T-helper 1 cell treated with Interleukin-12 subunit alpha and Interleukin-12 subunit beta and Interleukin-4 antibody, amounts not matched to agents 30 μg/mL and 1 μg/mL, for 36 hours (primary cell): ENCODE data around the gene HTRA1.

Source experiments
- H3K27ac Mint-ChIP-seq: one replicate; pipeline ENCODE4 v1.8.0; 2021; ENCODE audit warnings: mild to moderate bottlenecking, mixed read lengths
- H3K27me3 Mint-ChIP-seq: one replicate; pipeline ENCODE4 v1.8.0; 2021; ENCODE audit warnings: low read depth, mixed read lengths
- H3K36me3 Mint-ChIP-seq: one replicate; pipeline ENCODE4 v1.8.0; 2021; ENCODE audit warnings: low read depth, mixed read lengths
- H3K4me1 Mint-ChIP-seq: one replicate; pipeline ENCODE4 v1.8.0; 2021; ENCODE audit warnings: low read depth, mixed read lengths
- H3K4me3 Mint-ChIP-seq: one replicate; pipeline ENCODE4 v1.8.0; 2021; ENCODE audit warnings: mild to moderate bottlenecking, moderate library complexity, mixed read lengths
- H3K9me3 Mint-ChIP-seq: one replicate; pipeline ENCODE4 v1.8.0; 2021; ENCODE audit warnings: mixed read lengths

Gene HTRA1

GRCh38 chr10:122521011-122521410 lies 59.7 kb downstream of the HTRA1 start:
- Mint-ChIP-seq H3K4me1 (peaks cover 8% of the 10 kb centered on the region), H3K27ac (no peak overlapping the region), H3K9me3 (no peaks in the 10 kb centered on the region), H3K4me3 (no peak overlapping the region), H3K27me3 (peaks cover 13% of the 10 kb centered on the region), H3K36me3 (no peaks in the 10 kb centered on the region)

GRCh38 chr10:122524811-122525210 lies 63.5 kb downstream of the HTRA1 start:
- peaks cover 13% of the 10 kb centered on the region for H3K27me3 Mint-ChIP-seq

GRCh38 chr10:122525788-122526187 lies 64.4 kb downstream of the HTRA1 start:
- Mint-ChIP-seq H3K36me3 (no peaks in the 10 kb centered on the region), H3K27ac (no peak overlapping the region), H3K9me3 (no peaks in the 10 kb centered on the region), H3K4me1 (no peaks in the 10 kb centered on the region), H3K27me3 (peaks cover 9% of the 10 kb centered on the region), H3K4me3 (no peak overlapping the region)

More at GRCh38 chr10:122524811-122525210, 63.5 kb downstream of the HTRA1 start:
- H3K4me3 Mint-ChIP-seq: no peak overlapping the region
- H3K4me1 Mint-ChIP-seq: no peaks in the 10 kb centered on the region
- H3K9me3 Mint-ChIP-seq: no peaks in the 10 kb centered on the region
- no peaks in the 10 kb centered on the region for H3K36me3 Mint-ChIP-seq
- no peak overlapping the region for H3K27ac Mint-ChIP-seq

- no peaks in the 10 kb centered on the region for H3K9me3 Mint-ChIP-seq
- no peaks in the 10 kb centered on the region for H3K4me1 Mint-ChIP-seq
- no peaks in the 10 kb centered on the region for H3K36me3 Mint-ChIP-seq
- no peak overlapping the region for H3K27ac Mint-ChIP-seq
- H3K4me3 Mint-ChIP-seq: no peak overlapping the region
- peaks cover 9% of the 10 kb centered on the region for H3K27me3 Mint-ChIP-seq
Observed at GRCh38 chr10:122526892-122527291, 65.5 kb downstream of the HTRA1 start.

GRCh38 chr10:122530177-122530576 lies 68.8 kb downstream of the HTRA1 start:
- no peak overlapping the region for H3K4me3 Mint-ChIP-seq

GRCh38 chr10:122531261-122531660 lies 69.9 kb downstream of the HTRA1 start:
- H3K9me3 Mint-ChIP-seq: no peaks in the 10 kb centered on the region
- no peaks in the 10 kb centered on the region for H3K4me1 Mint-ChIP-seq
- H3K4me3 Mint-ChIP-seq: no peak overlapping the region
- peaks cover 4% of the 10 kb centered on the region for H3K27me3 Mint-ChIP-seq
- no peak overlapping the region for H3K27ac Mint-ChIP-seq
- H3K36me3 Mint-ChIP-seq: no peaks in the 10 kb centered on the region

More at GRCh38 chr10:122530177-122530576, 68.8 kb downstream of the HTRA1 start:
- no peaks in the 10 kb centered on the region for H3K4me1 Mint-ChIP-seq
- H3K9me3 Mint-ChIP-seq: no peaks in the 10 kb centered on the region
- H3K27ac Mint-ChIP-seq: no peak overlapping the region
- no peaks in the 10 kb centered on the region for H3K36me3 Mint-ChIP-seq
- H3K27me3 Mint-ChIP-seq: no peaks in the 10 kb centered on the region

GRCh38 chr10:122531939-122532338 lies 70.6 kb downstream of the HTRA1 start:
- Mint-ChIP-seq H3K4me3 (no peak overlapping the region), H3K9me3 (no peaks in the 10 kb centered on the region), H3K4me1 (no peaks in the 10 kb centered on the region), H3K27me3 (peaks cover 4% of the 10 kb centered on the region), H3K36me3 (no peaks in the 10 kb centered on the region), H3K27ac (no peak overlapping the region)

- no peaks in the 10 kb centered on the region for H3K36me3 Mint-ChIP-seq
- H3K4me3 Mint-ChIP-seq: no peak overlapping the region
- H3K27ac Mint-ChIP-seq: no peak overlapping the region
- H3K27me3 Mint-ChIP-seq: peaks cover 4% of the 10 kb centered on the region
- no peaks in the 10 kb centered on the region for H3K4me1 Mint-ChIP-seq
- H3K9me3 Mint-ChIP-seq: no peaks in the 10 kb centered on the region
Observed at GRCh38 chr10:122532601-122533296, 71.4 kb downstream of the HTRA1 start.

- H3K27ac Mint-ChIP-seq: no peak overlapping the region
- no peaks in the 10 kb centered on the region for H3K36me3 Mint-ChIP-seq
- H3K4me3 Mint-ChIP-seq: no peak overlapping the region
- peaks cover 4% of the 10 kb centered on the region for H3K27me3 Mint-ChIP-seq
- no peaks in the 10 kb centered on the region for H3K4me1 Mint-ChIP-seq
- H3K9me3 Mint-ChIP-seq: no peaks in the 10 kb centered on the region
Observed at GRCh38 chr10:122537545-122537944, 76.2 kb downstream of the HTRA1 start.

- Mint-ChIP-seq H3K27ac (no peak overlapping the region), H3K4me3 (no peak overlapping the region), H3K27me3 (peaks cover 4% of the 10 kb centered on the region), H3K4me1 (no peaks in the 10 kb centered on the region), H3K36me3 (no peaks in the 10 kb centered on the region), H3K9me3 (no peaks in the 10 kb centered on the region)
Observed at GRCh38 chr10:122541541-122542002, 80.2 kb downstream of the HTRA1 start.

GRCh38 chr10:122543676-122544445 lies 82.5 kb downstream of the HTRA1 start:
- H3K9me3 Mint-ChIP-seq: no peaks in the 10 kb centered on the region
- H3K4me3 Mint-ChIP-seq: no peak overlapping the region
- no peaks in the 10 kb centered on the region for H3K36me3 Mint-ChIP-seq
- no peaks in the 10 kb centered on the region for H3K4me1 Mint-ChIP-seq
- H3K27ac Mint-ChIP-seq: no peak overlapping the region
- peaks cover 4% of the 10 kb centered on the region for H3K27me3 Mint-ChIP-seq

GRCh38 chr10:122544493-122544892 lies 83.1 kb downstream of the HTRA1 start:
- no peaks in the 10 kb centered on the region for H3K36me3 Mint-ChIP-seq
- H3K4me3 Mint-ChIP-seq: no peak overlapping the region

GRCh38 chr10:122546242-122546641 lies 84.9 kb downstream of the HTRA1 start:
- Mint-ChIP-seq H3K4me1 (no peaks in the 10 kb centered on the region), H3K4me3 (no peak overlapping the region), H3K27ac (no peak overlapping the region), H3K9me3 (no peaks in the 10 kb centered on the region), H3K36me3 (no peaks in the 10 kb centered on the region), H3K27me3 (peaks cover 4% of the 10 kb centered on the region)

More at GRCh38 chr10:122544493-122544892, 83.1 kb downstream of the HTRA1 start:
- Mint-ChIP-seq H3K4me1 (no peaks in the 10 kb centered on the region), H3K9me3 (no peaks in the 10 kb centered on the region), H3K27ac (no peak overlapping the region), H3K27me3 (peaks cover 4% of the 10 kb centered on the region)

GRCh38 chr10:122548407-122549085 lies 87.2 kb downstream of the HTRA1 start:
- Mint-ChIP-seq H3K27ac (no peak overlapping the region), H3K4me3 (no peak overlapping the region), H3K27me3 (no peaks in the 10 kb centered on the region), H3K36me3 (no peaks in the 10 kb centered on the region), H3K9me3 (no peaks in the 10 kb centered on the region), H3K4me1 (peaks cover 2% of the 10 kb centered on the region)
